BE2C (cell line): ENCODE measurements around the gene RBM19.

ENCODE experiments used
- DNase-seq: peaks from one replicate; pipeline ENCODE4 v3.0.0-alpha.2; 2020
- H3K27me3 ChIP-seq: fragments of 250-450 bp; sonication (Bioruptor Pico); 2 replicates; pipeline ENCODE4 v1.5.1; 2020; ENCODE audit warnings: mild to moderate bottlenecking
- H3K36me3 ChIP-seq: fragments of 250-450 bp; sonication (Bioruptor Pico); 2 replicates; pipeline ENCODE4 v1.5.1; 2020; ENCODE audit warnings: mild to moderate bottlenecking
- H3K4me1 ChIP-seq: fragments of 250-450 bp; sonication (Bioruptor Pico); 2 replicates; pipeline ENCODE4 v1.5.1; 2020
- H3K4me3 ChIP-seq: 2 replicates; pipeline ENCODE4 v1.5.1; 2011; ENCODE audit warnings: low read depth, low read length
- H3K9me3 ChIP-seq: fragments of 250-450 bp; sonication (Bioruptor Pico); 2 replicates; pipeline ENCODE4 v1.5.1; 2020
- TF ChIP-seq, protein P1 (sequence below): IDR thresholded peaks from 2 replicates; pipeline ENCODE4 v1.5.1; 2012; ENCODE audit warnings: mild to moderate bottlenecking, low read depth, low read length

Gene RBM19

DNA sequence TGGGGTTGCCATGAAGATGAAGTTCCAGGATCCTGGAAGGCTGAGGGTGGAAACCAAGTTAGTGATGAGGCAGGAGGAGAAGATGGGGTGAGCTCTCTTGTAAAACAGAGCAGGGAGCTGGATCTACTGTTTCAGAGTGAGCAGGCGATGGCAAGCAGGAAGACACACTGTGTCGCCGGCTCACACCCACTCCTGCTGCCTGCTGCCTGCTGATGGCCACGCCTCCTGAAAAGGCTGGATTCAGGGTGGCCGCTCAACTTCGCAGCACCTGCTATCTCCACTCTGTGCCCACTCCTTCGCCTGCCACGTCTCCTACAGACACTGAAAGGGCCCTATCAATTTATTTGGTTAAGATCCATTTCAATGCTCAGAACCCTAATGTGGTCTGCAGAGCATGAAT, 96.1 kb downstream of the RBM19 start:
- Histone ChIP-seq H3K27me3 (no peaks in the 10 kb centered on the region), H3K4me3 (no peak overlapping the region), H3K36me3 (no peaks in the 10 kb centered on the region; the same call in 1 of the 2 replicates), H3K4me1 (no peaks in the 10 kb centered on the region; the same call in 1 of the 2 replicates), H3K9me3 (no peaks in the 10 kb centered on the region)
- DNase-seq = no peak
- TF ChIP-seq, protein P1, sequence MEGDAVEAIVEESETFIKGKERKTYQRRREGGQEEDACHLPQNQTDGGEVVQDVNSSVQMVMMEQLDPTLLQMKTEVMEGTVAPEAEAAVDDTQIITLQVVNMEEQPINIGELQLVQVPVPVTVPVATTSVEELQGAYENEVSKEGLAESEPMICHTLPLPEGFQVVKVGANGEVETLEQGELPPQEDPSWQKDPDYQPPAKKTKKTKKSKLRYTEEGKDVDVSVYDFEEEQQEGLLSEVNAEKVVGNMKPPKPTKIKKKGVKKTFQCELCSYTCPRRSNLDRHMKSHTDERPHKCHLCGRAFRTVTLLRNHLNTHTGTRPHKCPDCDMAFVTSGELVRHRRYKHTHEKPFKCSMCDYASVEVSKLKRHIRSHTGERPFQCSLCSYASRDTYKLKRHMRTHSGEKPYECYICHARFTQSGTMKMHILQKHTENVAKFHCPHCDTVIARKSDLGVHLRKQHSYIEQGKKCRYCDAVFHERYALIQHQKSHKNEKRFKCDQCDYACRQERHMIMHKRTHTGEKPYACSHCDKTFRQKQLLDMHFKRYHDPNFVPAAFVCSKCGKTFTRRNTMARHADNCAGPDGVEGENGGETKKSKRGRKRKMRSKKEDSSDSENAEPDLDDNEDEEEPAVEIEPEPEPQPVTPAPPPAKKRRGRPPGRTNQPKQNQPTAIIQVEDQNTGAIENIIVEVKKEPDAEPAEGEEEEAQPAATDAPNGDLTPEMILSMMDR = no peak

DNA sequence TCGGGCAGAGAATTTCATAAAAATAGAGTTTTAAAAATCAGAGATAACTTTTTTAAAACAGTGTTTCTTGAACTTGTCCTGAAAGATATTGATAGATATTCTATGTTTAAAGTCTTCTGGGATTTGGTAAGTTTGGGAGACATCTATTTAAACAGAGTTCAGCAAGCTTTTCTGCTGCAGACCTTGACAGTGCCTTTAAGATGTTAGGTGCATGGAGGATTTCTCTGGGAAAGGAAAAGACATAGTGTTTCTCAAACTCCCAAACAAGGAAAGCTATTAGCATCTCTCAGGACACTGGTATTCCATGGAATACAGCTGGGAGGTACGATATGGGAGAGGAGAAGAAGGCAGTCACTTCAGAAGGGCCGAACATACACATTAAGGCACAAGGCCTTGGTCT, 97.8 kb downstream of the RBM19 start:
- no peak for DNase-seq
- TF ChIP-seq, protein P1 = no peak
- no peaks in the 10 kb centered on the region for H3K9me3 ChIP-seq
- no peaks in the 10 kb centered on the region for H3K27me3 ChIP-seq
- no peaks in the 10 kb centered on the region; the same call in 1 of the 2 replicates for H3K4me1 ChIP-seq
- no peaks in the 10 kb centered on the region; the same call in 1 of the 2 replicates for H3K36me3 ChIP-seq
- no peak overlapping the region for H3K4me3 ChIP-seq

DNA sequence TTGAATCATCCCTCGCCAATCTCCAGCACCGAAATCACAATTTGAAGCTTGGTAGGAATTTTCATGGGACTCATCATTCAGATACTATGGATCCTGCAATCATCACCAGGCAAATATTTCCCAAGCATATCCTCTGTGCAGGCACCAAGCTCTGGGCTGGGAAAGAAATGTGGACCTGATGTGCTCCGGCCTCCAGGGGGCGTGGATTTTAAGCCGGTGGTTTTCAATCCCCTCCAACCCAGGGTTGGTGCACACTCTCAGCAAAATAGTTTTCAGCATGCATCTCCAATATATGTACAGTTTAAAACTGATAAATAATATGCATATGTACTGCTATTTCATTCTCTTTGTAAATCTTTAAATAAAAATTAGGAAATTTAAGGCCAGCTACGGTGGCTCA, 98.9 kb downstream of the RBM19 start:
- H3K9me3 ChIP-seq = no peaks in the 10 kb centered on the region
- TF ChIP-seq, protein P1 = peak; percentile 60
- no peaks in the 10 kb centered on the region for H3K27me3 ChIP-seq
- peak; percentile 43 for DNase-seq
- no peaks in the 10 kb centered on the region; the same call in 1 of the 2 replicates for H3K36me3 ChIP-seq
- no peaks in the 10 kb centered on the region; the same call in 1 of the 2 replicates for H3K4me1 ChIP-seq
- H3K4me3 ChIP-seq = no peak overlapping the region

DNA sequence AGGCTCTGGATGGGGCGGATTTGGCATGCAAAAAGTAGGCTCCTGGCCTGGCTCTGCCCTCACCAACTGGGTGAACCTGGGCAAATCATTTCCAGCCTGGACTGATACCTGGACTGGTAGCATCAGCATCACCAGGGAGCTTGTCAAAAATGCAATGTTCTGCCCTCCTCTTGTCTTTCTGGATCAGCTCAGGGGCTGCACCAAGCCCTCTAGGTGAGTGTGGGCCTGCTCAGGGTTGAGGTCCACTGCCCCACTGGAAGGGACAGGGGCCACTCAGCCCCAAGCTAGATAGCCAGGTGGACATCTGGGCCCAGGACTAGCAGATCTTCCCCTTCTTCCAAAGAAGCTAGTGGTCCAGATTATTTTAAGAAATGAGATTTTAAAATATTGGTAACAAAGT, 99.6 kb downstream of the RBM19 start:
- Histone ChIP-seq H3K4me3 (no peak overlapping the region), H3K36me3 (no peaks in the 10 kb centered on the region; the same call in 1 of the 2 replicates), H3K4me1 (no peaks in the 10 kb centered on the region; the same call in 1 of the 2 replicates), H3K27me3 (no peaks in the 10 kb centered on the region), H3K9me3 (no peaks in the 10 kb centered on the region)
- no peak for DNase-seq
- TF ChIP-seq, protein P1 = no peak

DNA sequence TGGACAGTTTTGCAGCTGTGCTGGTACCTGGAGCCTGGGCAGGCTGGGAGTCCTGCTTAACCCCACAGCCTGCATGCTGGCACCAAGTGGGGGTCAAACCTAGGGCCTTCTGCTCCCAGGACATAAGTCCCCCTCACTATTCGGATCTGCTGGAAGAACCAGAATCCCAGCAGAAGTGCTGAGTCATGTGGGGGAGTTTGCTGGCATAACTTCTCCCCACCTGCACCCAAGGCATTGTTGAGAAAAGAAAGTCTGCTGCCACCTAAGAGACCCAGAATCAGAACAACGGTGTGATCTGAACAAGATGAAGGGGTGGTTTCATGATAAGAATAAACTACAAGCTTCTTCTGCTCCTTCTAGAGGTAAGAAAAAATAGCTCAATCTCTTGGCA, 102.7 kb downstream of the RBM19 start:
- Histone ChIP-seq H3K4me1 (no peaks in the 10 kb centered on the region), H3K36me3 (no peaks in the 10 kb centered on the region; the same call in 1 of the 2 replicates), H3K9me3 (no peaks in the 10 kb centered on the region), H3K27me3 (no peaks in the 10 kb centered on the region), H3K4me3 (no peak overlapping the region)
- no peak for DNase-seq
- TF ChIP-seq, protein P1 = no peak

DNA sequence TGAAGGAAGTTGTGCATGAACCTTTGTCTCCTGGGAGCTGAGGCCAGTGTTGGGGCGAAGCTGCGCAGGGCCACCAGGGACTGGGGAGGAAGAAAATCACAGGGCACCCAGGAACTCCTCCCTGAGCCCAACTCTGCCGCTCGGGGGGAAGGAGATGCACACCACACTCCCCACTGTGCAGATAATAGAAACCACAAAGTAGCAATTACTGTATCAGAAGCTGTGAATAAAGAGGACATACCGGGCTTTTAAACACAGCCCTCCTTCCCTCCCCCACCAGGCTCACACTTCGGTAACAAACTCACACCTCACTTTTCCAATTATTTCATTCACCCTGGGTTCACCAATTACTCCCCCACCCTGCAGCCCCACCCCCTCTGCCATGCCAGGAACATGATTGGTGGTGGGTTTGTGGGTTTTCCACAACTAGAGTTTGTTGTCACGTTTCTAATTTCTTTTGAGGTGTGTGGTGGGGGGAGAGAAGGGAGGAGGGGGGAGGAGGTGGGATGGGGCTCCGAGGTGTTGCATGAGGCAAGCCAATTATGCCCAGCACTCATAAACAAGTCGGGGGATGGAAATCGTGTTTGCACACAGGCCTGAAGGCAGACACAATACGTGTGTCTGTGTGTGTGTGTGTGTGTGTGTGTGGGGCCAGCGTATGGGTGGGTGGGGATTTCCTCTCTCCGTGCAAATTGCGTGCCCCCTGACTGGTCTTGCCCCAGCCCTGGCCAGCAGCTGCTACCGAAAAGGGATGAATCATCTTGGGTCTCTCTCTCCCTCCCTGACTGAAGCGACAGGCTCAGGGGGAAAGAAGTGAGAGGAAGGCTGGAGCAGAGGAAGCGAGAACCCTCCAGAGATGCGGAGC, 103.3 kb downstream of the RBM19 start:
- TF ChIP-seq, protein P1 = no peak
- no peaks in the 10 kb centered on the region for H3K27me3 ChIP-seq
- H3K36me3 ChIP-seq = no peaks in the 10 kb centered on the region; the same call in 1 of the 2 replicates
- H3K9me3 ChIP-seq = no peaks in the 10 kb centered on the region
- no peak overlapping the region for H3K4me3 ChIP-seq
- H3K4me1 ChIP-seq = no peaks in the 10 kb centered on the region
- no peak for DNase-seq
